IPS DF 6.9 (cell line): ENCODE measurements around the gene ZXDC.

Experiments used
- DNase-seq: peaks from one replicate; pipeline ENCODE4 v3.0.0-alpha.2; 2013; ENCODE audit warnings: low read depth, low spot score
- H3K27ac ChIP-seq: one replicate; pipeline ENCODE4 v1.5.1; 2013; ENCODE audit warnings: low read length, control low read depth
- H3K27me3 ChIP-seq: 2 replicates; pipeline ENCODE4 v1.6.1; 2013; ENCODE audit warnings: mild to moderate bottlenecking, low read length; ENCODE audit not compliant: control insufficient read depth, insufficient read depth
- H3K36me3 ChIP-seq: 2 replicates; pipeline ENCODE4 v1.6.1; 2013; ENCODE audit warnings: low read length; ENCODE audit not compliant: control insufficient read depth, insufficient read depth
- H3K4me1 ChIP-seq: 2 replicates; pipeline ENCODE4 v1.6.1; 2013; ENCODE audit warnings: low read length; ENCODE audit not compliant: control insufficient read depth, insufficient read depth
- H3K4me3 ChIP-seq: 2 replicates; pipeline ENCODE4 v1.5.1; 2013; ENCODE audit warnings: mild to moderate bottlenecking, low read length
- H3K9me3 ChIP-seq: 2 replicates; pipeline ENCODE4 v1.6.1; 2013; ENCODE audit warnings: low read length, inconsistent platforms; ENCODE audit not compliant: control insufficient read depth, insufficient read depth
- WGBS: extraction: QIAGEN DNeasy Blood & Tissue Kit; methylation state at CpG from one replicate; pipeline ENCODE4 v1.1.7; 2013; ENCODE audit warnings: mixed read lengths, missing lambda C conversion rate; ENCODE audit not compliant: insufficient read length, insufficient coverage; 5-methylcytosine and 5-hydroxymethylcytosine counted together

ZXDC gene

GRCh38 chr3:126442094-126442855 is 33.4 kb downstream of the ZXDC start:
- no CpG with 5 or more reads among the region's 13 CpGs for WGBS
- Histone ChIP-seq H3K27ac (no peak overlapping the region), H3K9me3 (no peaks in the 10 kb centered on the region), H3K27me3 (no peaks in the 10 kb centered on the region), H3K36me3 (0 out of 2 replicates have a peak, but pooled peaks cover 5% of the 10 kb centered on the region), H3K4me1 (no peaks in the 10 kb centered on the region; the same call in 1 of the 2 replicates), H3K4me3 (no peak overlapping the region)
- DNase-seq: no peak

- no peak for DNase-seq
- Histone ChIP-seq H3K9me3 (no peaks in the 10 kb centered on the region), H3K4me1 (no peaks in the 10 kb centered on the region; the same call in 1 of the 2 replicates), H3K36me3 (0 out of 2 replicates have a peak, but pooled peaks cover 5% of the 10 kb centered on the region), H3K27ac (no peak overlapping the region), H3K4me3 (no peak overlapping the region; the same call in 1 of the 2 replicates), H3K27me3 (no peaks in the 10 kb centered on the region)
- WGBS: no CpG with 5 or more reads among the region's 20 CpGs
Measured at GRCh38 chr3:126441256-126441880, 34.3 kb downstream of the ZXDC start.

GRCh38 chr3:126440709-126440995 is 35.0 kb downstream of the ZXDC start:
- WGBS: no CpG with 5 or more reads among the region's 9 CpGs
- no peaks in the 10 kb centered on the region for H3K27me3 ChIP-seq
- no peak for DNase-seq
- no peak overlapping the region for H3K4me3 ChIP-seq
- H3K36me3 ChIP-seq: 0 out of 2 replicates have a peak, but pooled peaks cover 5% of the 10 kb centered on the region
- no peaks in the 10 kb centered on the region for H3K9me3 ChIP-seq
- no peak overlapping the region for H3K27ac ChIP-seq
- H3K4me1 ChIP-seq: no peaks in the 10 kb centered on the region; the same call in 1 of the 2 replicates

GRCh38 chr3:126439968-126440708 is 35.6 kb downstream of the ZXDC start:
- no peak for DNase-seq
- whole genome bisulfite sequencing: no CpG with 5 or more reads among the region's 12 CpGs
- H3K9me3 ChIP-seq: no peaks in the 10 kb centered on the region
- H3K36me3 ChIP-seq: 0 out of 2 replicates have a peak, but pooled peaks cover 5% of the 10 kb centered on the region
- H3K4me1 ChIP-seq: no peaks in the 10 kb centered on the region; the same call in 1 of the 2 replicates
- no peak overlapping the region for H3K4me3 ChIP-seq
- H3K27me3 ChIP-seq: no peaks in the 10 kb centered on the region
- no peak overlapping the region for H3K27ac ChIP-seq

GRCh38 chr3:126439346-126439967 is 36.2 kb downstream of the ZXDC start:
- Histone ChIP-seq H3K27ac (no peak overlapping the region), H3K4me1 (no peaks in the 10 kb centered on the region; the same call in 1 of the 2 replicates), H3K27me3 (no peaks in the 10 kb centered on the region), H3K4me3 (no peak overlapping the region), H3K9me3 (no peaks in the 10 kb centered on the region), H3K36me3 (0 out of 2 replicates have a peak, but pooled peaks cover 5% of the 10 kb centered on the region)
- no peak for DNase-seq
- no CpG with 5 or more reads among the region's 15 CpGs for WGBS

GRCh38 chr3:126438746-126439145 is 36.9 kb downstream of the ZXDC start:
- no peaks in the 10 kb centered on the region for H3K27me3 ChIP-seq
- no peak overlapping the region for H3K27ac ChIP-seq
- DNase-seq: no peak
- H3K4me3 ChIP-seq: no peak overlapping the region
- WGBS: no CpG with 5 or more reads among the region's 10 CpGs
- 0 out of 2 replicates have a peak, but pooled peaks cover 5% of the 10 kb centered on the region for H3K36me3 ChIP-seq
- no peaks in the 10 kb centered on the region for H3K9me3 ChIP-seq
- H3K4me1 ChIP-seq: no peaks in the 10 kb centered on the region; the same call in 1 of the 2 replicates

GRCh38 chr3:126438186-126438585 is 37.5 kb downstream of the ZXDC start:
- 0 out of 2 replicates have a peak, but pooled peaks cover 5% of the 10 kb centered on the region for H3K36me3 ChIP-seq
- no peaks in the 10 kb centered on the region for H3K27me3 ChIP-seq
- no CpG with 5 or more reads among the region's 8 CpGs for WGBS
- no peak overlapping the region for H3K4me3 ChIP-seq
- H3K9me3 ChIP-seq: no peaks in the 10 kb centered on the region
- no peak overlapping the region for H3K27ac ChIP-seq
- no peak for DNase-seq
- no peaks in the 10 kb centered on the region; the same call in 1 of the 2 replicates for H3K4me1 ChIP-seq

GRCh38 chr3:126436826-126437717 is 38.6 kb downstream of the ZXDC start:
- 100% methylated on average over 3 of the region's 18 CpGs for WGBS
- 0 out of 2 replicates have a peak, but pooled peaks cover 5% of the 10 kb centered on the region for H3K36me3 ChIP-seq
- H3K4me1 ChIP-seq: no peaks in the 10 kb centered on the region; the same call in 1 of the 2 replicates

GRCh38 chr3:126435456-126436315 is 40.0 kb downstream of the ZXDC start:
- DNase-seq: no peak
- no peaks in the 10 kb centered on the region for H3K27me3 ChIP-seq
- H3K4me1 ChIP-seq: no peaks in the 10 kb centered on the region
- H3K4me3 ChIP-seq: no peak overlapping the region
- no peak overlapping the region for H3K27ac ChIP-seq
- H3K36me3 ChIP-seq: 0 out of 2 replicates have a peak, but pooled peaks cover 2% of the 10 kb centered on the region
- WGBS: no CpG with 5 or more reads among the region's 14 CpGs
- H3K9me3 ChIP-seq: no peaks in the 10 kb centered on the region

More at GRCh38 chr3:126436826-126437717, 38.6 kb downstream of the ZXDC start:
- Histone ChIP-seq H3K4me3 (no peak overlapping the region), H3K27me3 (no peaks in the 10 kb centered on the region), H3K27ac (no peak overlapping the region), H3K9me3 (no peaks in the 10 kb centered on the region)
- no peak for DNase-seq
